Sigmoid colon (tissue), 7 donors: Measurements from ENCODE around the gene TNFSF9. TPM values are rescaled to one million over a fixed set of nuclear protein-coding genes. Genes with fewer than 3 reads are reported as not detected.

Experiments
- DNase-seq: peaks from one replicate; pipeline ENCODE4 v3.0.0-alpha.2; 2019
- H3K27ac ChIP-seq, 4 donors: fragments of 200-600 bp; sonication (generic); one replicate each; pipeline ENCODE4 v1.5.1; 2016 to 2019; ENCODE audit warnings: mild to moderate bottlenecking in 1 of 4
- H3K27me3 ChIP-seq, 3 donors: fragments of 200-600 bp; sonication (generic); one replicate each; pipeline ENCODE4 v1.5.1; 2019; ENCODE audit warnings: mild to moderate bottlenecking in 1 of 3
- H3K36me3 ChIP-seq, 4 donors: fragments of 200-600 bp; sonication (generic); one replicate each; pipeline ENCODE4 v1.5.1; 2016 to 2019
- H3K4me1 ChIP-seq, 4 donors: fragments of 200-600 bp; sonication (generic); one replicate each; pipeline ENCODE4 v1.5.1; 2017 to 2019
- H3K4me3 ChIP-seq, 4 donors: fragments of 200-600 bp; sonication (generic); one replicate each; pipeline ENCODE4 v1.5.1; 2017 to 2019; ENCODE audit warnings: mild to moderate bottlenecking in 2 of 4, moderate library complexity in 1 of 4
- H3K9me3 ChIP-seq, 4 donors: fragments of 200-600 bp in 3 of 4; sonication (generic) in 3 of 4; one replicate each; pipeline versions ENCODE4 v1.5.1 to v1.6.1; 2013 to 2019
- EP300 ChIP-seq, 4 donors: sonication (generic); formaldehyde crosslinking; IDR thresholded peaks; one replicate each; pipeline ENCODE4 v1.6.1; 2017; ENCODE audit warnings: antibody characterized with exemption in 4 of 4
- POLR2A ChIP-seq, 2 donors: fragments of 450-650 bp; IDR thresholded peaks; one replicate each; pipeline ENCODE4 v1.6.1; 2016; ENCODE audit warnings: antibody characterized with exemption in 2 of 2, mild to moderate bottlenecking in 2 of 2, moderate library complexity in 2 of 2
- POLR2AphosphoS5 ChIP-seq, 4 donors: sonication (generic); formaldehyde crosslinking; IDR thresholded peaks; one replicate each; pipeline ENCODE4 v1.6.1; 2017; ENCODE audit warnings: antibody characterized with exemption in 4 of 4
- WGBS, 2 donors: extraction: QIAGEN DNeasy Blood & Tissue Kit; methylation state at CpG; one replicate each; pipeline ENCODE4 v1.1.7; 2013; 5-methylcytosine and 5-hydroxymethylcytosine counted together
- intact Hi-C: fragments of 100-400 bp; cut with DNase I; formaldehyde crosslinking; loops from one replicate; pipeline ENCODE4 v1.15.1; 2023
- polyA plus RNA-seq, 3 donors: library from polyadenylated mRNA; stranded (reverse); fragments of 200-250 nt; gene quantifications; one replicate each; pipeline ENCODE4 v1.2.3, GENCODE V29; 2013
- total RNA-seq, 4 donors: library from RNA; depleted of rRNA; stranded (reverse); fragments of >200 nt; gene quantifications; one replicate each; pipeline ENCODE4 v1.1.0, GENCODE V29; 2016
- TF ChIP-seq, protein P1 (sequence below), 4 experiments: fragments of 450-650 bp in 3 of 4; fragments of 200-600 bp in 1 of 4; IDR thresholded peaks; one replicate each; pipeline ENCODE4 v1.5.1; 2016 to 2019; ENCODE audit warnings: antibody characterized with exemption in 4 of 4, mild to moderate bottlenecking in 3 of 4, moderate library complexity in 2 of 4
- donor health status: healthy with polysubstance abuse.
- donor health status: Bipolar disorder and iron deficiency.
- donor health status: healthy.

The TNFSF9 gene
- total and polyA plus RNA-seq, 7 donors = 0.16 to 4.2 (median 0.53) TPM; not detected in 1

DNA sequence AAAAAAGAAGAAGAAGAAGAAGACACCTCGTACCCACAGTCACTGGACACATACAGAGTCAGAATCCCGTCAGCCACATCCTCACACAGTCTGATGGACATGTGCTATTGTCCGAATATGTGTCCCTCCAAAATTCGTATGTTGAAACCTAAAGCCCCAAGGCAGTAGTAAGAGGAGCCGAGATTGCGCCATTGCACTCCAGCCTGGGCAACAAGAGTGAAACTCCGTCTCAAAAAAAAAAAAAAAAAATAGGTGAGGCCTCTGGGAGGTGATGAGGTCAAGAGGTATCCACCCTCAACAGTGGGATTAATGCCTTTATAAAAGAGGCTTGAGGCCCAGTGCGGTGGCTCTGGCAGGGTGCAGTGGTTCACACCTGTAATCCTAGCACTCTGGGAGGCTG lies 46.6 kb upstream of the TNFSF9 start:
- H3K27me3 ChIP-seq = peaks cover 0 to 9% (median 8%) of the 10 kb centered on the region in 3 donors
- intact Hi-C loops = no loop called here
- H3K4me1 ChIP-seq = no peaks in the 10 kb centered on the region
- 88 to 89% methylated on average over 8 of the region's 8 CpGs for WGBS, 2 donors
- H3K4me3 ChIP-seq = no peak overlapping the region
- H3K27ac ChIP-seq = no peak overlapping the region
- H3K9me3 ChIP-seq = no peaks in the 10 kb centered on the region
- H3K36me3 ChIP-seq = no peaks in the 10 kb centered on the region
- no peak for DNase-seq
- TF ChIP-seq POLR2A (IDR thresholded peaks at IDR 0.05) (no peak), EP300 (IDR thresholded peaks at IDR 0.05) (no peak), POLR2AphosphoS5 (IDR thresholded peaks at IDR 0.05) (no peak)
- TF ChIP-seq, protein P1, sequence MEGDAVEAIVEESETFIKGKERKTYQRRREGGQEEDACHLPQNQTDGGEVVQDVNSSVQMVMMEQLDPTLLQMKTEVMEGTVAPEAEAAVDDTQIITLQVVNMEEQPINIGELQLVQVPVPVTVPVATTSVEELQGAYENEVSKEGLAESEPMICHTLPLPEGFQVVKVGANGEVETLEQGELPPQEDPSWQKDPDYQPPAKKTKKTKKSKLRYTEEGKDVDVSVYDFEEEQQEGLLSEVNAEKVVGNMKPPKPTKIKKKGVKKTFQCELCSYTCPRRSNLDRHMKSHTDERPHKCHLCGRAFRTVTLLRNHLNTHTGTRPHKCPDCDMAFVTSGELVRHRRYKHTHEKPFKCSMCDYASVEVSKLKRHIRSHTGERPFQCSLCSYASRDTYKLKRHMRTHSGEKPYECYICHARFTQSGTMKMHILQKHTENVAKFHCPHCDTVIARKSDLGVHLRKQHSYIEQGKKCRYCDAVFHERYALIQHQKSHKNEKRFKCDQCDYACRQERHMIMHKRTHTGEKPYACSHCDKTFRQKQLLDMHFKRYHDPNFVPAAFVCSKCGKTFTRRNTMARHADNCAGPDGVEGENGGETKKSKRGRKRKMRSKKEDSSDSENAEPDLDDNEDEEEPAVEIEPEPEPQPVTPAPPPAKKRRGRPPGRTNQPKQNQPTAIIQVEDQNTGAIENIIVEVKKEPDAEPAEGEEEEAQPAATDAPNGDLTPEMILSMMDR (IDR thresholded peaks at IDR 0.05) = no peak

DNA sequence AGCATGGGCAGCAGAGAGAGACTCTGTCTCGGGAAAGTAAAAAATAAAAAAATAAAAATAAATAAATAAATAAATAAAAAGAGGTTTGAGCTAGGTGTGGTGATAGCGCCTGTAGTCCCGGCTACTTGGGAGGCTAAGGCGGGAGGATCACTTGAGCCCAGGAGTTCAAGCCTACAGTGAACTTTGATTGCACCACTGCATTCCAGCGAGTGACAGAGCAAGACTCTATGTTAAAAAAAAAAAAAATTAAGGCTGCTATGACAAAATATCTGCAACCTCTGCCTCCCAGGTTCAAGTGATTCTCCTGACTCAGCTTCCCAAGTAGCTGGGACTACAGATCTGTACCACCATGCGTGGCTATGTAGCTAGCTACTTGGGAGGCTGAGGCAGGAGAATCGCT lies 46.0 kb upstream of the TNFSF9 start:
- intact Hi-C loops = no loop called here
- H3K36me3 ChIP-seq = no peaks in the 10 kb centered on the region
- no peaks in the 10 kb centered on the region for H3K9me3 ChIP-seq
- no peak for DNase-seq
- 78 to 91% methylated on average over 7 of the region's 7 CpGs for WGBS, 2 donors
- no peak overlapping the region for H3K27ac ChIP-seq
- no peaks in the 10 kb centered on the region for H3K4me1 ChIP-seq
- no peak overlapping the region for H3K4me3 ChIP-seq
- TF ChIP-seq POLR2A (IDR thresholded peaks at IDR 0.05) (no peak), EP300 (IDR thresholded peaks at IDR 0.05) (no peak), POLR2AphosphoS5 (IDR thresholded peaks at IDR 0.05) (no peak)
- TF ChIP-seq, protein P1 (IDR thresholded peaks at IDR 0.05) = no peak
- H3K27me3 ChIP-seq = peaks cover 0 to 7% (median 2%) of the 10 kb centered on the region in 3 donors

DNA sequence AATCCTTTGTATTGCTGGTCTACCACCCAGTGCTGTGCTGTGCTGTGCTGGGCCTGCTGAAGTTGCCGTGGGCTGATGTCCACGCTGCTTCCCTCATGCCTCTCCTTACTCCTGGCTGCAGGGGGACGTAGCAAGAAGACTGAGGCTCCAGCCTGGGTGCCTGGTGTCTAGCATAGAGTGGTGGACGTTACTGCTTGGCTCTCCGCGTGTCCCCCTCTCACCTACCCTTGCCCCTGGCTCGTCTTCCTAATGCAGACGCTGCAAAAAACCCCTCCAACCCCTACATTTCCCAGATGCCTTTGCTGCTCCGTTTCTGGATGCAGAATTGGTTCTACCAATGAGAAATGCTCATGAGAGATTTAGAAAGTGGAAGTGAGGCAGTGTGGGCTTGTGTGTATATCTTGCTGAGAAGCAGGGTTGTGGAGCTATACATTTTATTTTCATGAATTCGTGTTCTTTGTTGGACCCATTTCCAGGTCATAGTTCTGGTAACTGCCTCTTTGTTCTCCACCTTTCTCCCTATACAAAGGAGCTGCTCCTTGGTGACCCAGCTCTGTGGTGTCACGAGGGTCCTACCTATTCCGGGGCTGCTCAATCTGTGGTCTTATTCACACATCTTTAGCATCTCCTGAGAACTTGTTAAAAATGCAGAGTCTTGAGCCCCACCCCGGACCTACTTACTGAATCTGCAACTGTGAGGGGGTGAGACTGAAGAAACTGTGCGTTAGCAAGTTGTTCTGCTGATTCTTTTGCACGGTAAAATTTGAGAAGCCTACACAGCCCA lies 41.4 kb upstream of the TNFSF9 start:
- no peak overlapping the region for H3K4me3 ChIP-seq

DNA sequence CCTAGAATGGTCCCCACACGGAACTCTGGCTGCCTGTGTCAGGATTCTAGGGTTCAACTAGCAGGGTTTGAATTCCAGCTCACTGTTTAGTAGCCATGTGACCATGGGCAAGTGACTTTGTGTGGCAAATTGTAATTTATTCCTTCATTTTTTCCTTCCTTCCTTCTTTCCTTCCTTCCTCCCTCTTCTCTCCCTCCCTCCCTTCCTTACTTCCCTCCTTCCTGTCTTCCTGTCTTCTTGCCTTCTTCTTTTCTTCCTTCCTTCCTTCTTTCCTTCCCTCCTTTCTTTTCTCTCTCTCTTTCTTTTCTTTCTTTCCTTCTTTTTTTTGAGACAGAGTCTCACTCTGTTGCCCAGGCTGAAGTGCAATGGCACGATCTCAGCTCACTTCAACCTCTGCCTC lies 40.7 kb upstream of the TNFSF9 start:
- Histone ChIP-seq H3K4me1 (no peaks in the 10 kb centered on the region), H3K27me3 (no peaks in the 10 kb centered on the region), H3K36me3 (no peaks in the 10 kb centered on the region), H3K27ac (no peak overlapping the region), H3K9me3 (peaks cover 0 to 6% (median 4%) of the 10 kb centered on the region in 4 donors), H3K4me3 (no peak overlapping the region)
- DNase-seq = no peak
- 50 to 75% methylated on average over 2 of the region's 2 CpGs for WGBS, 2 donors
- intact Hi-C loops = no loop called here
- TF ChIP-seq EP300 (IDR thresholded peaks at IDR 0.05) = no peak
- no peak for TF ChIP-seq POLR2A (IDR thresholded peaks at IDR 0.05)
- TF ChIP-seq POLR2AphosphoS5 (IDR thresholded peaks at IDR 0.05) = no peak
- TF ChIP-seq, protein P1 (IDR thresholded peaks at IDR 0.05) = no peak

More for the DNA sequence above, 41.4 kb upstream of the TNFSF9 start:
- H3K9me3 ChIP-seq = peaks cover 0 to 6% (median 4%) of the 10 kb centered on the region in 4 donors
- intact Hi-C loops = no loop called here
- 46 to 63% methylated on average over 15 of the region's 15 CpGs for WGBS, 2 donors
- no peak overlapping the region for H3K27ac ChIP-seq
- H3K4me1 ChIP-seq = no peaks in the 10 kb centered on the region
- no peak for DNase-seq
- no peaks in the 10 kb centered on the region for H3K27me3 ChIP-seq
- TF ChIP-seq, protein P1 (IDR thresholded peaks at IDR 0.05) = no peak
- no peak for TF ChIP-seq POLR2A (IDR thresholded peaks at IDR 0.05)
- TF ChIP-seq POLR2AphosphoS5 (IDR thresholded peaks at IDR 0.05) = no peak
- no peak for TF ChIP-seq EP300 (IDR thresholded peaks at IDR 0.05)
- H3K36me3 ChIP-seq = no peaks in the 10 kb centered on the region
